Thyroid gland (tissue), 4 donors: ENCODE data around the gene NMRK2. TPM values are rescaled to one million over a fixed set of nuclear protein-coding genes. Genes with fewer than 3 reads are reported as not detected.

ENCODE experiments used
- DNase-seq, 2 donors: peaks; one replicate each; pipeline ENCODE4 v3.0.0-alpha.2; 2019
- H3K27ac ChIP-seq, 3 donors: fragments of 200-600 bp; sonication (generic); 1 replicate in 2 of 3; 2 replicates in 1 of 3; pipeline ENCODE4 v1.5.1; 2016 to 2019; ENCODE audit warnings: mild to moderate bottlenecking in 1 of 3, moderate library complexity in 1 of 3
- H3K27me3 ChIP-seq: fragments of 200-600 bp; sonication (generic); one replicate; pipeline ENCODE4 v1.5.1; 2019
- H3K36me3 ChIP-seq, 2 donors: fragments of 200-600 bp; sonication (generic); one replicate each; pipeline ENCODE4 v1.5.1; 2016 to 2019
- H3K4me1 ChIP-seq, 2 donors: fragments of 200-600 bp; sonication (generic); one replicate each; pipeline ENCODE4 v1.5.1; 2017 to 2019
- H3K4me3 ChIP-seq, 3 donors: fragments of 200-600 bp; sonication (generic); replicated peaks in 1 of 3; 1 replicate in 2 of 3; 2 replicates in 1 of 3; pipeline ENCODE4 v1.5.1; 2016; ENCODE audit warnings: mild to moderate bottlenecking in 1 of 3
- H3K9me3 ChIP-seq: fragments of 200-600 bp; sonication (generic); one replicate; pipeline ENCODE4 v1.5.1; 2017
- CTCF ChIP-seq, 6 experiments: fragments of 200-600 bp in 3 of 6; fragments of 450-650 bp in 3 of 6; sonication (generic) in 3 of 6; IDR thresholded peaks; one replicate each; pipeline ENCODE4 v1.5.1; 2016 to 2019; ENCODE audit warnings: antibody characterized with exemption in 6 of 6, mild to moderate bottlenecking in 2 of 6, inconsistent platforms in 1 of 6, moderate library complexity in 1 of 6
- POLR2A ChIP-seq, 2 donors: fragments of 450-650 bp; IDR thresholded peaks; one replicate each; pipeline ENCODE4 v1.6.1; 2017; ENCODE audit warnings: antibody characterized with exemption in 2 of 2, mild to moderate bottlenecking in 2 of 2, moderate library complexity in 1 of 2
- WGBS, 2 donors: methylation state at CpG; one replicate each; pipeline ENCODE4 v1.1.5; 2017; 5-methylcytosine and 5-hydroxymethylcytosine counted together
- intact Hi-C: fragments of 100-400 bp; cut with DNase I; formaldehyde crosslinking; loops from one replicate; pipeline ENCODE4 v1.15.1; 2023
- total RNA-seq, 4 donors: library from RNA; depleted of rRNA; stranded (reverse); fragments of >200 nt; gene quantifications; one replicate each; pipeline ENCODE4 v1.2.3, GENCODE V29; 2016

The NMRK2 gene
- total RNA-seq, 4 donors from 2014 or later = not detected

GRCh38 chr19:3907626-3908265 lies 25.1 kb upstream of the NMRK2 start:
- intact Hi-C loops = no loop called here
- Histone ChIP-seq H3K4me1 (no peaks in the 10 kb centered on the region), H3K36me3 (no peaks in the 10 kb centered on the region), H3K9me3 (no peaks in the 10 kb centered on the region), H3K4me3 (no peak overlapping the region), H3K27me3 (no peaks in the 10 kb centered on the region), H3K27ac (no peak overlapping the region)
- no peak for TF ChIP-seq POLR2A (IDR thresholded peaks at IDR 0.05)
- TF ChIP-seq CTCF (IDR thresholded peaks at IDR 0.05) = no peak
- 86 to 89% methylated on average over 22 to 31 of the region's 50 CpGs for WGBS, 2 donors
- DNase-seq = no peak

- Histone ChIP-seq H3K36me3 (no peaks in the 10 kb centered on the region), H3K4me1 (no peaks in the 10 kb centered on the region), H3K27me3 (no peaks in the 10 kb centered on the region), H3K4me3 (no peak overlapping the region), H3K9me3 (no peaks in the 10 kb centered on the region), H3K27ac (no peak overlapping the region)
- no peak for TF ChIP-seq CTCF (IDR thresholded peaks at IDR 0.05)
- TF ChIP-seq POLR2A (IDR thresholded peaks at IDR 0.05) = no peak
- 63 to 73% methylated on average over 12 to 14 of the region's 14 CpGs for whole genome bisulfite sequencing, 2 donors
- intact Hi-C loops = no loop called here
- no peak for DNase-seq
Measured at GRCh38 chr19:3908266-3909054, 24.4 kb upstream of the NMRK2 start.

DNA sequence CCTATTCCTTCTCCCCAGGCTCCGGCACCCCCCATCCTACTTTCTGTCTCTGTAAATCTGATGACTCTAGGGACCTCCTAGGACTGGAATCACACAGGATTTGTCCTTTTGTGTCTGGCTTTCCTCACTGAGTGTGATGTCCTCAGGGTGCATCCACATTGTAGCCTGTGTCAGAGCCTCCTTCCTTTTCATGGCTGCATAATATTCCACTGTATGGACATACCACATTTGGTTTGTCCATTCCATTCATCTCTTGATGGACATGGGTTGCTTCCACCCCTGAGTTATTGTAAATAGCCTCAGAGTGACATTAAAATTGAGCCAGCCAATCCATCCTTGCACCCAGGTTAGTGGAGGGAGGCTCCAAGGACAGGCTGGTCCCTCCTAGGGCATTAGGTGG lies 22.8 kb upstream of the NMRK2 start:
- no peak overlapping the region for H3K4me3 ChIP-seq
- H3K36me3 ChIP-seq = no peaks in the 10 kb centered on the region
- intact Hi-C loops = no loop called here
- H3K27me3 ChIP-seq = no peaks in the 10 kb centered on the region
- DNase-seq = no peak
- 94 to 100% methylated on average over 1 of the region's 1 CpG for WGBS, 2 donors
- H3K27ac ChIP-seq = no peak overlapping the region
- no peaks in the 10 kb centered on the region for H3K9me3 ChIP-seq
- no peaks in the 10 kb centered on the region for H3K4me1 ChIP-seq
- TF ChIP-seq POLR2A (IDR thresholded peaks at IDR 0.05) (no peak), CTCF (IDR thresholded peaks at IDR 0.05) (no peak)

DNA sequence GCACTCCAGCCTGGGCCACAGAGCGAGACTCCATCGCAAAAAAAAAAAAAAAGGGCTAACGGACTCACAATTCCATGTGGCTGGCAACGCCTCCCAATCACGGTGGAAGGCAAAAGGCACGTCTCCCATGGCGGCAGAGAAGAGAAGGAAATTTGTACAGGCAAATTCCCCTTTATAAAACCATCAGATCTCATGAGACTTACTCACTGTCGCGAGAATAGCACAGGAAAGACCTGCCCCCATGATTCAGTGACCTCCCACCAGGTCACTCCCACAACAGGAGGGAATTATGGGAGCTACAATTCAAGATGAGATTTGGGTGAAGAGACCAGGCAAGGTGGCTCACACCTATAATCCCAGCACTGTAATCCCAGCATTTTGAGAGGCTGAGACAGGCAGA lies 18.7 kb upstream of the NMRK2 start:
- no peak overlapping the region for H3K4me3 ChIP-seq
- no peaks in the 10 kb centered on the region for H3K36me3 ChIP-seq
- no peaks in the 10 kb centered on the region for H3K4me1 ChIP-seq
- no peaks in the 10 kb centered on the region for H3K27me3 ChIP-seq
- TF ChIP-seq CTCF (IDR thresholded peaks at IDR 0.05) (no peak), POLR2A (IDR thresholded peaks at IDR 0.05) (no peak)
- WGBS, 2 donors = 84 to 92% methylated on average over 9 of the region's 9 CpGs
- no peak for DNase-seq
- no peak overlapping the region for H3K27ac ChIP-seq
- intact Hi-C loops = no loop called here
- no peaks in the 10 kb centered on the region for H3K9me3 ChIP-seq

GRCh38 chr19:3916033-3916432 lies 16.8 kb upstream of the NMRK2 start:
- Histone ChIP-seq H3K36me3 (no peaks in the 10 kb centered on the region), H3K27me3 (no peaks in the 10 kb centered on the region), H3K4me1 (no peaks in the 10 kb centered on the region), H3K4me3 (no peak overlapping the region), H3K9me3 (no peaks in the 10 kb centered on the region), H3K27ac (no peak overlapping the region)
- DNase-seq = no peak
- TF ChIP-seq CTCF (IDR thresholded peaks at IDR 0.05) (no peak), POLR2A (IDR thresholded peaks at IDR 0.05) (no peak)
- 91 to 93% methylated on average over 5 of the region's 5 CpGs for WGBS, 2 donors
- intact Hi-C loops = no loop called here
